B cell (primary cell): ENCODE measurements around the gene FOXI3.

Experiments
- EZH2 ChIP-seq: IDR thresholded peaks from 2 replicates; pipeline ENCODE4 v1.6.1; 2012; ENCODE audit warnings: borderline replicate concordance, low read depth, mild to moderate bottlenecking, moderate library complexity, low read length; ENCODE audit not compliant: insufficient read depth, poor library complexity, severe bottlenecking
- TF ChIP-seq, protein P1 (sequence below): fragments of 200-600 bp; IDR thresholded peaks from one replicate; pipeline ENCODE4 v1.8.0; 2022; ENCODE audit warnings: antibody characterized with exemption, mild to moderate bottlenecking

DNA sequence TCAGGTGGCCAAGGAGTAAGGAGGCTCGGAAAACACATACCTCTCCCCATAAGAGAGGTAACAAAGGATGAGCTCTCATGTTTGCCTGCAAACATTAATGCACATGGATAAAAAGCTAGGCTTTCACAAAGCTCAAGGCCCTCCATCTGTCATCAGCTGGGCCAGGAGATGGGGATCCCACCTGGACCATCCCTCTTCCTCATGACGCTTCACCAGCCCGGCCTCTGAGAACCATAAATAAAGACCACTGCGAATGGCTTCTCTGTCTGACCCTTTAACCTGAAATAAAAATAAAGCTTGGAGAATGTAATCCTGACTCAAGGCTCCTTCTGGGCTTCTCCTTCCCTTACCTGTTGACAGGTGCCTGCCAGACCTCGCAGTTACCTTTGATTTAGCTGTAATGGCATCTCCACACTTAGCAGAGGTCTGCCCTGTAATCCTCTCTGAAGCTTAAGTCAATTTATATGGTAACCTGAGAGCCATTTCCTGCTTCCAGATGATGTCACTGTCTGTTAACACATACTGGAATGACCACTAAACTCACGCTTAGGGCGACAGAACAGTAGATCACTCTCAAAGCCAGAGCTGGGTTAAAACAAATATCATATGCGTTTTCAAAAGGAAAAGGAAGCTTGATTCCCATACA is 29.3 kb upstream of the FOXI3 start:
- TF ChIP-seq EZH2, result no peak
- TF ChIP-seq, protein P1, sequence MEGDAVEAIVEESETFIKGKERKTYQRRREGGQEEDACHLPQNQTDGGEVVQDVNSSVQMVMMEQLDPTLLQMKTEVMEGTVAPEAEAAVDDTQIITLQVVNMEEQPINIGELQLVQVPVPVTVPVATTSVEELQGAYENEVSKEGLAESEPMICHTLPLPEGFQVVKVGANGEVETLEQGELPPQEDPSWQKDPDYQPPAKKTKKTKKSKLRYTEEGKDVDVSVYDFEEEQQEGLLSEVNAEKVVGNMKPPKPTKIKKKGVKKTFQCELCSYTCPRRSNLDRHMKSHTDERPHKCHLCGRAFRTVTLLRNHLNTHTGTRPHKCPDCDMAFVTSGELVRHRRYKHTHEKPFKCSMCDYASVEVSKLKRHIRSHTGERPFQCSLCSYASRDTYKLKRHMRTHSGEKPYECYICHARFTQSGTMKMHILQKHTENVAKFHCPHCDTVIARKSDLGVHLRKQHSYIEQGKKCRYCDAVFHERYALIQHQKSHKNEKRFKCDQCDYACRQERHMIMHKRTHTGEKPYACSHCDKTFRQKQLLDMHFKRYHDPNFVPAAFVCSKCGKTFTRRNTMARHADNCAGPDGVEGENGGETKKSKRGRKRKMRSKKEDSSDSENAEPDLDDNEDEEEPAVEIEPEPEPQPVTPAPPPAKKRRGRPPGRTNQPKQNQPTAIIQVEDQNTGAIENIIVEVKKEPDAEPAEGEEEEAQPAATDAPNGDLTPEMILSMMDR, result no peak
